ENCODE measurements around the gene MRPS23. TPM values are rescaled to one million over a fixed set of nuclear protein-coding genes. Genes with fewer than 3 reads are reported as not detected.
A peak's percentile ranks its signal among the peaks of the same experiment; 100 is the strongest.

MRPS23 gene
- total and polyA plus RNA-seq, 12 donors, result 8.5 to 90.6 (median 36.6) TPM

- Histone ChIP-seq H3K36me3 (replicated peaks in 1 of 2) (peaks cover 0 to 18% of the 10 kb centered on the region in 2 donors), H3K27ac (peak overlapping the region; percentile 64 to 94 (median 88)), H3K4me3 (no peak overlapping the region), H3K9me3 (replicated peaks in 1 of 3) (no peaks in the 10 kb centered on the region), H3K27me3 (no peaks in the 10 kb centered on the region), H3K4me1 (replicated peaks in 1 of 2) (peaks cover 43 to 67% of the 10 kb centered on the region in 2 donors)
- TF ChIP-seq POLR2A (IDR thresholded peaks at IDR 0.05) (no peak), CTCF (IDR thresholded peaks at IDR 0.05) (no peak)
- intact Hi-C loops (cut with DNase I), result loop anchor here in 1 of 2 donors (10.0 kb wide), 1 partner anchor 246 kb away; no protein-coding TSS in a partner anchor
- DNase-seq, result no peak
- WGBS, 4 donors, result 74 to 85% (median 79%) methylated on average over 7 to 13 of the region's 13 CpGs
These were observed 19.2 kb upstream of the MRPS23 start for GRCh38 chr17:57868910-57869616.

GRCh38 chr17:57868007-57868909 is 18.4 kb upstream of the MRPS23 start:
- Histone ChIP-seq H3K27ac (peak overlapping the region; percentile 64 to 94 (median 88)), H3K4me3 (no peak overlapping the region), H3K36me3 (replicated peaks in 1 of 2) (peaks cover 0 to 18% of the 10 kb centered on the region in 2 donors), H3K27me3 (no peaks in the 10 kb centered on the region), H3K9me3 (replicated peaks in 1 of 3) (no peaks in the 10 kb centered on the region), H3K4me1 (replicated peaks in 1 of 2) (peaks cover 43 to 59% of the 10 kb centered on the region in 2 donors)
- TF ChIP-seq CTCF (IDR thresholded peaks at IDR 0.05) (peak in 5 of 6 experiments; percentile 44 to 68 (median 56)), POLR2A (IDR thresholded peaks at IDR 0.05) (peak in 1 of 2 donors; percentile 31)
- WGBS, 4 donors, result 15 to 21% (median 16%) methylated on average over 15 to 23 of the region's 23 CpGs
- intact Hi-C loops (cut with DNase I), result loop anchor here in 1 of 2 donors (10.0 kb wide), 1 partner anchor 247 kb away; no protein-coding TSS in a partner anchor
- peak; percentile 80 to 90 (median 87) for DNase-seq

- no peak for DNase-seq
- no peaks in the 10 kb centered on the region for H3K9me3 ChIP-seq (replicated peaks in 1 of 3)
- WGBS, 4 donors, result 89 to 100% (median 96%) methylated on average over 6 to 10 of the region's 10 CpGs
- H3K27ac ChIP-seq, result peak overlapping the region in 3 of 5 donors; percentile 88 to 94 (median 89)
- intact Hi-C loops (cut with DNase I), result loop anchor here in 1 of 2 donors (10.0 kb wide), 1 partner anchor 248 kb away; no protein-coding TSS in a partner anchor
- H3K4me3 ChIP-seq, result no peak overlapping the region
- peaks cover 44 to 53% of the 10 kb centered on the region in 2 donors for H3K4me1 ChIP-seq (replicated peaks in 1 of 2)
- no peaks in the 10 kb centered on the region for H3K27me3 ChIP-seq
- TF ChIP-seq CTCF (IDR thresholded peaks at IDR 0.05) (no peak), POLR2A (IDR thresholded peaks at IDR 0.05) (no peak)
- H3K36me3 ChIP-seq (replicated peaks in 1 of 2), result peaks cover 0 to 13% of the 10 kb centered on the region in 2 donors
These were observed 17.3 kb upstream of the MRPS23 start for GRCh38 chr17:57867126-57867525.

- Histone ChIP-seq H3K27me3 (no peaks in the 10 kb centered on the region), H3K4me3 (no peak overlapping the region), H3K27ac (peak overlapping the region in 3 of 5 donors; percentile 88 to 94 (median 89)), H3K36me3 (replicated peaks in 1 of 2) (peaks cover 0 to 9% of the 10 kb centered on the region in 2 donors), H3K9me3 (replicated peaks in 1 of 3) (no peaks in the 10 kb centered on the region), H3K4me1 (replicated peaks in 1 of 2) (peaks cover 44 to 51% of the 10 kb centered on the region in 2 donors)
- whole genome bisulfite sequencing, 4 donors, result 83 to 95% (median 88%) methylated on average over 3 to 5 of the region's 5 CpGs
- no peak for TF ChIP-seq POLR2A (IDR thresholded peaks at IDR 0.05)
- no peak for TF ChIP-seq CTCF (IDR thresholded peaks at IDR 0.05)
- intact Hi-C loops (cut with DNase I), result loop anchor here in 1 of 2 donors (10.0 kb wide), 1 partner anchor 248 kb away; no protein-coding TSS in a partner anchor
- peak in 1 of 7 donors; percentile 5 for DNase-seq
These were observed 16.9 kb upstream of the MRPS23 start for GRCh38 chr17:57866723-57867122.
